ENCODE measurements around the gene MYB.

MYB gene

GRCh38 chr6:135165031-135165430 is 16.1 kb upstream of the MYB start:
- DNase-seq, result no peak

DNA sequence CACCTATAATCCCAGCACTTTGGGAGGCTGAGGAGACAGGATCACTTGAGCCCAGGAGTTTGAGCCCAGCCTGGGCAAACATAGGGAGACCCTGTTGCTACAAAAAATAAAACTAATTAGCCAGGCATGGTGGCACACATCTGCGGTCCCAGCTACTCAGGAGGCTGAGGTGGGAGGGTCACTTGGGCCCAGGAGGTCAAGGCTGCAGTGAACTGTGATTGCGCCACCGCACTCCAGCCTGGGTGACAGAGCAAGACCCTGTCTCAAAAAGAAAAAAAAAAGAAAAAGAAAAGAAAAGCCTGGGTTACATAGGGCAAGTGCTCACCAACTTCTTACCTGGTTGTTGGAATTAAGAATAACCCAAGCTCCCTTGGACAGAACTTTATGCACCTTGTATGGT is 14.6 kb upstream of the MYB start:
- DNase-seq, result no peak

DNA sequence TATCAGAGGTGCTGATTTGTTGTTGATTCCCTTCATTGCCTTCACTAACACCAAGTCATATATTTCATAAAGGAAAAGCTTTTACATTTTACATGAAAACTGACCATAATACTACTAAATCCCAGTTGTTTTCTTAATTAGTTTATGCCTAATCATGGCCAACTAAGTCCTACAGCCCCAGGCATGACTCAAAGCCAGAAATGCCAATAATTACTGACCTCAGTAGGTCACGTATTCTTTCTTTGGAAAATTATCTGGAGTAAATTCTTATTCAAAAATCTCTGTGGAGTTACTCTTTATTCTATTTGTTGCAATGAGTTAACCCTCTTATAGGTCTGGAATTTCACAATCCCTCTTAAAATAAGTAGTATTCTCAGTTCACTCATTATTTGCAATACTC is 13.5 kb upstream of the MYB start:
- no peak for DNase-seq

DNA sequence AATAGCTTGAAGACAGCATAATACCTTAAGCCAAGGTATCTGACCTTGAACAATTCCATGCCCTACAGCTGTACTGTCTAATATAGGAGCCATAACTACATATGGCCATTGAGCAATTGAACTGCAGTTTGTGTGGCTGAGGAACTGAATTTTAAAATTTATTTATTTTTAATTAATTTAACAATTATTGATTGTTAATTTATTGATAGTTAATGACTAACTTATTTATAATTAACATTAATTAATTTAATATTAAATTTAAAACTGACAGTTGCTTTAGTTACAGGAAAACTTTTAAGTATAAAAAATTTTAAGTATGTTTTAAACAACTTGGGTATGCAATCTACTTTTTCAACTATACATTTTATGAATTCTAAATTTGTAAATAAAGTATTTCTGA is 12.3 kb upstream of the MYB start:
- no peak for DNase-seq

GRCh38 chr6:135170238-135170637 is 10.9 kb upstream of the MYB start:
- DNase-seq, result no peak

GRCh38 chr6:135170849-135171248 is 10.3 kb upstream of the MYB start:
- DNase-seq, result no peak

DNA sequence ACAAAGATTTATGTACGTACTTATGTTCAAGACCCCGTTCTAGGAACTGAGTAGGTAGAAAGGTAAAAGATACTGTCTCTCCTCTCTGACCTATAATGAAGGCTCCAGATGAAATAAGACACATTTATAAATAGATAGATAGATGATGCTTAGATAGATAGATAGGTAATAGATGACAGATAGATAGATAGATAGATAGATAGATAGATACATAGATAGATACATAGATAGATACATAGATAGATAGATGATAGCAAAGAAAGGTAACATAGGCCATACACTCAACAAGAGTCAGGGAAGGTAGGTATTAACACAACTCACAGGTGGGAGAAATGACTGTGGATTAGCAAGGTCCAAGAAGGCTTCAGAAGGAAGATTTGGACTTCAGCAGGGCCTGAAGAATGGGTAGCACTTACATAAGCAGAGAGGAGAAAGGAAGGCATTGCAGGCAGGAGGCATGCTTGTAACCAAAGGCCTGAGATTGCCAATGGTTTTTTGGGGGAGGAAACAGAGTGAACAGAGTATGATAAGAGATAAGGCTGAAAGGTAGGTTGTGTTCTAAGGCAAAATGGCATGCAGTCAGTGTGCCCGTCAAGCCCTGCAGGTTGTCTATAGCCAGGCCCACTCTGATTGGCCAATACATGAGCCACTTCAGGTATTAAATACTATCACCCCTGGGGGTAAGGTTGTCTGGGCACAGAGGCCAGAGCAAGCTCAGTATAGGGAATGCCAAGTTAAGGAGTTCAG is 7.7 kb upstream of the MYB start:
- no peak for DNase-seq

DNA sequence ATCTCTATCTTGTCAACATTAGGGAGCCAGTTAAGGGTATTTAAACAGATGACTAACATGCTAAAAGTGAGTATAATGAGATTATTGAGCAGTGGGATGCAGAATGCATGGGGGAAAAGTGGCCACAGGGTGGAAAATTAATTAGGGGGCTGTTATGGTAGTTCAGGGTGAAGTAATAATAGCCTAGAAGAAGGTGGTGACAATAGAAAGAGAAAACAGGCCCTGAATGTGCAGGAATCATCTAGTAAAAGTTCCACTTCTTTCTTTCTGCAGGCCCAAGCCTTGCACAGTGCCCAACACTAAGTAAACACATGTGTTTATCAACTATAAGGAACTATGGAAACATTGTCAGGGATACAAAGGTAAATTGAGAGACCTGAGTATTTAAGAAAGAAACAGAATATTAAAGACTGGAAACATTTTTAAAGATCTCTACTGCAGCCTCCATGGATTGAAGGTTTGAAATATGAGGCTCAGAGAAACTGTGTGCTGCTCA is 7.1 kb upstream of the MYB start:
- DNase-seq, result no peak

DNA sequence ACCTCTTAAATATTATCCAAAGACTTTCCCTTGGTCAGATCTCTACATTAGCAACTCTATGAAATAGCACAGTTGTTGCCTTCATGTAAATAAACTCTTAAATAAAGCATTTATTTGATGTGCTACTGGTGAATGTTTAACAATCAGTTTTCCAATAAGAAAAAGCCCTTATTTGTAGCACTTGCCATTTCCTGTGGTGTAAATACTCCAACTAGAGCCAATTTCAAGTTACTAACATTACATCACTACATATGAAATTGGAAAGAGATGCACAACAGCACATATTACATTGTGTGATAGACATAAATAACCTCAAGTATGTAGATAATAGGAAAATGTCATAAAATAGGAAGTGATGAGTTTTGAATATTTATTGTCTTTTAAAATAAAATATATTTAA is 5.0 kb upstream of the MYB start:
- DNase-seq, result no peak

GRCh38 chr6:135176464-135176863 is 4.6 kb upstream of the MYB start:
- DNase-seq, result no peak

- no peak for DNase-seq
Observed at GRCh38 chr6:135179372-135179771, 1.7 kb upstream of the MYB start.

GRCh38 chr6:135179920-135180541 is 1.1 kb upstream of the MYB start:
- DNase-seq, result no peak

- DNase-seq, result no peak
Observed at GRCh38 chr6:135181333-135182070, 394 bp downstream of the MYB start.

DNA sequence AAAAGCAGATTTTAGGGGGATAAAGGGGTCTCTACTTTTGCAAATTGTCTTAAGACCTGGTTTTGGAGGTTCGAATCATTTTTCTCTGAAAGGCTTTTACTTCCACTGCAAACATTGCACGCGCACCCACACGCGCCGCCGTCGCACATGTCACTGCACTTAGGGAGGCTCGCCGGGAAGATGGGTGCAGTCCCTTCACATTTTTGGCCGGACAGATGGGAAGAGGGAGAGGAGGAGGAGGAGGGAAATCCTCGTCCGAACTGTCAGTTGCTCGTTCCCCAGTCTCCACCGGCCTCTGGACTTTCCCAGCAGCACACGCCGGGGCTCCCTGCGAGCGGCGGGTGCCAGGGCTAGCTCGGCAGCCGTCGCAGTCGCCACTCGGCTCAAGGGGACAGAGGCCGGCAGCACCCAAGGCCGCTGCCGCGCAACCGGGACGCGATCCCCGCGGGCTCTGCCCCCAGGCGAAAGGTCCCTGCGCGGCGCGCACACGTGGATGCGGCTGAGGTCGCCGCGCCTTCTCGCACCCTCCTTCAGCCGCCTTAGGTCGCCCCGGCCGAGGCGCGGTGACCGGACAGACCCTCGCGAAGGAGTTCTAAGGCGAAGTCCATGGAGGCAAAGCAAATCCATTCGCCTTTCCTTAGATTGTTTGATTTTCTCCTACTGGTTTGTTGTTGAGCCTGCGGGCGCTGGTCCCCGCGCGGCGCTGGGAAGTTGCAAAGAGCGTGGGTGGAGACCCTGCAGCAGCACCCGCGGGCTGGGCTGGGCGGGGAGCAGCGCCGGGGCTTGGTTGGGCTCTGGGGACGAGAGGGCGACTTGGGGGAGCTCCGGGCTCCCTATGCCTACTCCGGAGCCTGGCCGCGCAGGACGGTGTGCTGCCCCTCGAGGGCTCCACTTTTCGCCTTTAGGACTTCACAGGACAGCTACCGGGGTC is 1.2 kb downstream of the MYB start:
- no peak for DNase-seq

GRCh38 chr6:135183002-135183531 is 2.0 kb downstream of the MYB start:
- no peak for DNase-seq

DNA sequence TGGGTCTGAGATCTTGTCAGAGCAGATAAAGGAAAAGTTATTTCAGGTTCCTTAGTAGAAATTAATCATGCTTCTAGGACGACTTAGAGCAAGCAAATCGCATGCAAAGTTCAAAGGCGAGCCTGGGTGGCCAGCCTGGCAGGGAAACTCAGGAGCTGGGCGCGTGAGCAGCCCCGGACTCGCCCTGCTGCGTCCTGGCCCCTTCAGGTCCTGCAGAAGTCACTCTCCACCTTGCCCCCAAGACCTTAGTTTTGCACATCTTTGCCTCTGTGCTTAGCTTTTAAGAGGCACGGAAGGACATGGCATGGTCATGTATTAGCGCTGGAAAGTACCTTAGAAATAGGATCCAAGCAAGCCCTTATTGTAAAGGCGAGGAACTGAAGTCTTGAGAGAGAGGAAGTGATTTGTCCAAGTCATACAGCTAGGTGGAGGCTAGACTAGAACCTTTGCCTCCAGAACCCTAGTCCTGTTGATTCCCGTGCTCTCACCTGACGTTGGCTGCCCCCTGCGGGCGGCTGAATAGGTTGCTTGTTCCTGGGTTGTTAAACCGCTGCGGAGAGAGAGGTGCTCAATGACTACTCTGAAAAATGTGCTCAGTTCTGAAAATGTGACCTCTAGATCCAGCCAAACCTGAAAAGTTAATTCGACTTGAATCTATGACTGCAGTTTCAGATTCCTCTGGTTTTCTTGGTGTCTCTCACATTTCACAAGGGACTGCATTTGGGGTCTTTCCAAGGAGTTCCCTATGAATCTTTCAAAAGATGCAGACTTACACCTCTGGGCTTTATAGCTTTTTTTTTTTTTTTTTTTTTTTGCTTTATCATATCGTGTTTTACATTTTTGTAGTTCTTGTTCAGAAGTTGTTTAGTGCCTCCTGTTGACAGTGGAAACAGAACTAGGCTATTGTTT is 2.7 kb downstream of the MYB start:
- DNase-seq, result no peak

DNA sequence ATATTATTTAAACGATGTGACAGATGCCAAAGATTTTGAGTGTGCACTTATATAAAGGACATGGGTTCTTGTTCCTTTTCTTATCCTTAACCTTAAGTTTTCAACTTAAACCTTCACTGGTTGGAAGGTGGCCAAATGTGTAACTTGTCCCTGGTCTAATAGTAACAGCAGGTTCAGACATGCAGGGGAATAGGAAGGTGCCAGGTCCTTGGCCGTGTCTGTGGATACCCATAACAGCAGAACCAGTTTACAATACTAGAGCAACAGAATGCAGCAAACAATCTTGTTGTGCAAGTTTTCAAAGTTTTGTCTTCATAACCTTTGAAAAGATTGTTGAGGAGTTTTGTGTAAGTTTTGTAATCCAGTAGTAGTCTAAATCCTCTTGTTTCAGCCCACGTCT is 4.4 kb downstream of the MYB start:
- no peak for DNase-seq

DNA sequence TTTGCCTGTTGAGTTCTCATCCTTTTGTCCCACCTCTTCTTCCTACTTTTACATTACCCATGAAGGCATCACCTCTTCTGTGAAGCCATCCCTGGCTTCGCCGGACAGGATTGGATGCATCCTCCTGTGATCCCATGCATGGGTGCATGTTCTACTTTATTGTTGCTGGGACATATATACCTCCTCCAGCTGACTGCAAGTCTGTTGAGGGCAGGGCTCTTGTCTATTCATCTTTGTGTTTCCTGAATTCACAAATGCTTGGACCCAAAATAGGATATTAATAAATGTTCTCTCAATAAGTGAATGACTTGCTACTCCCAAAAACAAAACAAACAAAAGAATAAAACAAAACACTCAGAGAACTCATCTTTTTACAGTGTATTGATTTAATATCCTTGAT is 5.1 kb downstream of the MYB start:
- DNase-seq, result no peak

- DNase-seq, result no peak
Observed at GRCh38 chr6:135187372-135187771, 6.3 kb downstream of the MYB start.

DNA sequence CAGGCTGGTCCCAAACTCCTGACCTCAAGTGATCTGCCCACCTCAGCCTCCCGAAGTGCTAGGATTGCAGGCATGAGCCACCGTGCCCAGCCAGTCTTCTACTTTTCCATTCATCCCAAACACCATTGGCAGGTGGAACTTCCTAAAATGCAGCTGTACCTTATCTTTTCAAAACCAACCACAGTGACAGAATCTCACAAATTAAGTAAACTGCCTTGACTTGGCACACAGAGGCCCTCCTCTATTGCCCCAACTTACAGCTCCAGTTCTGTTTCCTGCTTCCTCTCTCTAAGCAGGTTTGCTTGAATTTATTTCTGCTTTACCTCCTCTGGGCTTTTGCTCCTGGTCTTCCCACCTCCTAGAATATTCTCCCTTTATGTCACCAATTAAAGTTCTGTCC is 7.6 kb downstream of the MYB start:
- no peak for DNase-seq

- peak; percentile 36 for DNase-seq
Observed at GRCh38 chr6:135189344-135189743, 8.2 kb downstream of the MYB start.
